IPS-20b (cell line): ENCODE results near the gene TOMM40L.

Experiments
- H3K27ac ChIP-seq: one replicate; pipeline ENCODE4 v1.5.1; 2013; ENCODE audit warnings: low read length
- H3K27me3 ChIP-seq: 2 replicates; pipeline ENCODE4 v1.6.1; 2013; ENCODE audit warnings: mild to moderate bottlenecking, low read length, inconsistent platforms; ENCODE audit not compliant: insufficient read depth
- H3K36me3 ChIP-seq: 2 replicates; pipeline ENCODE4 v1.6.1; 2013; ENCODE audit warnings: low read depth, mild to moderate bottlenecking, inconsistent platforms, low read length, moderate library complexity; ENCODE audit not compliant: insufficient read depth
- H3K4me1 ChIP-seq: 2 replicates; pipeline ENCODE4 v1.6.1; 2013; ENCODE audit warnings: mild to moderate bottlenecking, control low read depth, inconsistent platforms, low read length, moderate library complexity; ENCODE audit not compliant: insufficient read depth
- H3K4me3 ChIP-seq: 2 replicates; pipeline ENCODE4 v1.5.1; 2013; ENCODE audit warnings: mild to moderate bottlenecking, low read length, inconsistent platforms
- H3K9ac ChIP-seq: 2 replicates; pipeline ENCODE4 v1.6.1; 2013; ENCODE audit warnings: low read depth, mild to moderate bottlenecking, inconsistent platforms, low read length, moderate library complexity
- H3K9me3 ChIP-seq: 2 replicates; pipeline ENCODE4 v1.6.1; 2013; ENCODE audit warnings: mild to moderate bottlenecking, low read depth, low read length, inconsistent platforms; ENCODE audit not compliant: insufficient read depth

The TOMM40L gene

GRCh38 chr1:161226759-161227158 lies 899 bp downstream of the TOMM40L start:
- Histone ChIP-seq H3K36me3 (peaks cover 22% of the 10 kb centered on the region), H3K9me3 (no peaks in the 10 kb centered on the region), H3K27ac (peak overlapping the region; percentile 33), H3K4me3 (peak overlapping the region; percentile 86), H3K27me3 (no peaks in the 10 kb centered on the region), H3K4me1 (peaks cover 9% of the 10 kb centered on the region), H3K9ac (peak overlapping the region; percentile 77; the same call in 1 of the 2 replicates)

- Histone ChIP-seq H3K4me1 (peaks cover 9% of the 10 kb centered on the region), H3K36me3 (peaks cover 22% of the 10 kb centered on the region), H3K4me3 (peak overlapping the region; percentile 86), H3K9me3 (no peaks in the 10 kb centered on the region), H3K9ac (peak overlapping the region; percentile 77; the same call in 1 of the 2 replicates), H3K27ac (no peak overlapping the region), H3K27me3 (no peaks in the 10 kb centered on the region)
Observed at GRCh38 chr1:161227196-161227871, 1.5 kb downstream of the TOMM40L start.

GRCh38 chr1:161228032-161228431 lies 2.2 kb downstream of the TOMM40L start:
- no peak overlapping the region for H3K9ac ChIP-seq
- H3K4me1 ChIP-seq, result peaks cover 9% of the 10 kb centered on the region
- H3K27ac ChIP-seq, result no peak overlapping the region
- no peak overlapping the region for H3K4me3 ChIP-seq
- H3K27me3 ChIP-seq, result no peaks in the 10 kb centered on the region
- H3K36me3 ChIP-seq, result peaks cover 22% of the 10 kb centered on the region
- no peaks in the 10 kb centered on the region for H3K9me3 ChIP-seq

GRCh38 chr1:161229896-161230295 lies 4.0 kb downstream of the TOMM40L start:
- Histone ChIP-seq H3K4me1 (peaks cover 9% of the 10 kb centered on the region), H3K27ac (no peak overlapping the region), H3K4me3 (no peak overlapping the region), H3K36me3 (peaks cover 22% of the 10 kb centered on the region), H3K27me3 (no peaks in the 10 kb centered on the region), H3K9ac (no peak overlapping the region; the same call in 1 of the 2 replicates), H3K9me3 (no peaks in the 10 kb centered on the region)

GRCh38 chr1:161230762-161231161 lies 4.9 kb downstream of the TOMM40L start:
- H3K4me3 ChIP-seq, result no peak overlapping the region
- H3K4me1 ChIP-seq, result 0 out of 2 replicates have a peak, but pooled peaks cover 4% of the 10 kb centered on the region
- H3K9ac ChIP-seq, result no peak overlapping the region
- no peaks in the 10 kb centered on the region for H3K27me3 ChIP-seq
- no peak overlapping the region for H3K27ac ChIP-seq
- peaks cover 22% of the 10 kb centered on the region for H3K36me3 ChIP-seq
- H3K9me3 ChIP-seq, result no peaks in the 10 kb centered on the region

GRCh38 chr1:161233102-161233501 lies 7.2 kb downstream of the TOMM40L start:
- Histone ChIP-seq H3K36me3 (peaks cover 21% of the 10 kb centered on the region), H3K27me3 (no peaks in the 10 kb centered on the region), H3K9ac (no peak overlapping the region), H3K4me1 (no peaks in the 10 kb centered on the region), H3K9me3 (no peaks in the 10 kb centered on the region), H3K4me3 (no peak overlapping the region), H3K27ac (no peak overlapping the region)

- H3K9ac ChIP-seq, result no peak overlapping the region
- H3K9me3 ChIP-seq, result no peaks in the 10 kb centered on the region
- H3K27me3 ChIP-seq, result no peaks in the 10 kb centered on the region
- H3K36me3 ChIP-seq, result no peaks in the 10 kb centered on the region
- H3K4me1 ChIP-seq, result no peaks in the 10 kb centered on the region
- H3K4me3 ChIP-seq, result no peak overlapping the region
- H3K27ac ChIP-seq, result no peak overlapping the region
Observed at GRCh38 chr1:161235957-161236775, 10.3 kb downstream of the TOMM40L start.

GRCh38 chr1:161238039-161238473 lies 12.2 kb downstream of the TOMM40L start, which contains the start of gene NR1I3:
TSS of gene NR1I3 (minus strand) at chr1:161238203. CDS start at chr1:161236565, 1,638 bp downstream.
- Histone ChIP-seq H3K4me3 (no peak within 1 kb of the TSS), H3K27ac (no peak within 1 kb of the TSS), H3K4me1 (no peaks in the 10 kb centered on the region; the same call in 1 of the 2 replicates), H3K36me3 (no peaks in the 10 kb centered on the region), H3K27me3 (no peaks in the 10 kb centered on the region), H3K9me3 (no peaks in the 10 kb centered on the region), H3K9ac (no peak within 1 kb of the TSS)

- H3K36me3 ChIP-seq, result no peaks in the 10 kb centered on the region
- H3K4me1 ChIP-seq, result no peaks in the 10 kb centered on the region; the same call in 1 of the 2 replicates
- no peak overlapping the region for H3K9ac ChIP-seq
- H3K9me3 ChIP-seq, result no peaks in the 10 kb centered on the region
- H3K27me3 ChIP-seq, result no peaks in the 10 kb centered on the region
- no peak overlapping the region for H3K4me3 ChIP-seq
- H3K27ac ChIP-seq, result no peak overlapping the region
Observed at GRCh38 chr1:161241682-161242081, 15.8 kb downstream of the TOMM40L start.

GRCh38 chr1:161242313-161242712 lies 16.5 kb downstream of the TOMM40L start:
- H3K9ac ChIP-seq, result no peak overlapping the region
- H3K27ac ChIP-seq, result no peak overlapping the region
- H3K36me3 ChIP-seq, result no peaks in the 10 kb centered on the region
- H3K9me3 ChIP-seq, result no peaks in the 10 kb centered on the region
- H3K4me1 ChIP-seq, result no peaks in the 10 kb centered on the region; the same call in 1 of the 2 replicates
- no peaks in the 10 kb centered on the region for H3K27me3 ChIP-seq
- H3K4me3 ChIP-seq, result no peak overlapping the region

- no peak overlapping the region for H3K4me3 ChIP-seq
- H3K27me3 ChIP-seq, result no peaks in the 10 kb centered on the region
- H3K27ac ChIP-seq, result no peak overlapping the region
- no peaks in the 10 kb centered on the region for H3K36me3 ChIP-seq
- H3K9ac ChIP-seq, result no peak overlapping the region
- H3K4me1 ChIP-seq, result no peaks in the 10 kb centered on the region; the same call in 1 of the 2 replicates
- H3K9me3 ChIP-seq, result no peaks in the 10 kb centered on the region
Observed at GRCh38 chr1:161244888-161245287, 19.0 kb downstream of the TOMM40L start.
